CD4-positive, alpha-beta T cell treated with Interferon alpha-2 for 1 hour (primary cell): Measurements from ENCODE around the gene WNT6.

Experiments
- DNase-seq, 2 donors: peaks; one replicate each; pipeline ENCODE4 v3.0.0-alpha.2; 2020 to 2022

The WNT6 gene

GRCh38 chr2:218895326-218895725 lies 35.7 kb downstream of the WNT6 start:
- DNase-seq: no peak

- DNase-seq: no peak
Observed at GRCh38 chr2:218895759-218896500, 36.3 kb downstream of the WNT6 start.

DNA sequence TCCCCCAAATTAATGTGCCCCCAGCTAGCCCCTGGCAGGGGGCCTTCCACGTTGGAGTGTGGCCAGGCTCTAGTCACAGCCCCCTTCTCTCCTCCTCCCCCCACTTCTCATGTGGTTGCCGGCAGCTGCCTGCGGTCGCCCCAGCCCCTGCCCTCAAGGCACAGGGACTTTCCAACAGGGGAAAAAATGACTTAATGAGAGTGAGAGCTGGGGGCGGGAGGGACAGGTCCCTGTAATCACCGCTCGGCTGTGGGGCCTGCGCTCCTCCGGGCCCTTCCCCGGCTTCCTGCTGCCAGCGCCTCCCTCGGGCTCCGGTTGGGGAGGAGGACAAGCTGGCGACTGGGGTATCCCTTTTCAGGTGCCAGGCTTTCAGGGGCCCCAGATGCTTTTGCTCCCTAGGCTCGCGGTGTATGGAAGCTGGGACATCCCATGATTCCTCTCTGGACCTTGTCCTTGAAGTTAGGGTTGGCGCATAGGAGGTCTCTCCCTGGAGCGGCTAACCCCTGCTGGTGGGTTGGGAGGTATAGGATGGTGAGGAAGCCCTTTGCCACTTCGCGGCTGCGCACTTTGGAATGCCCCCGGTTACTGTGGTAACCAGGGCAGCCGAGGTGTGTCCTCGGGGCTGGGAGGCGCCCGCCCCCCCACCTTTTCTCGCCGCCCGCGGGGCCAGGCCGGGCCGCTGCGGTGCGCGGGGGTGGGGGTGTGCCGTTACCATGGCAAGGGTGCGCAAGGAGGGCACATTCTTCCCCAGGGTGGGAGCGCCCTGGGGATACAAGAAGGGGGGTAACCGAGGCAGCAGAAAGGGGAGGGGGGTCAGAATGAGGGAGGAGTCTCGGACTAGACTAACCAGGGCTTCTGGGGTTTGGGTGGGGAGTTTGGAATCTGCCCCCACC lies 37.1 kb downstream of the WNT6 start:
- DNase-seq: peak; percentile 88 to 91

DNA sequence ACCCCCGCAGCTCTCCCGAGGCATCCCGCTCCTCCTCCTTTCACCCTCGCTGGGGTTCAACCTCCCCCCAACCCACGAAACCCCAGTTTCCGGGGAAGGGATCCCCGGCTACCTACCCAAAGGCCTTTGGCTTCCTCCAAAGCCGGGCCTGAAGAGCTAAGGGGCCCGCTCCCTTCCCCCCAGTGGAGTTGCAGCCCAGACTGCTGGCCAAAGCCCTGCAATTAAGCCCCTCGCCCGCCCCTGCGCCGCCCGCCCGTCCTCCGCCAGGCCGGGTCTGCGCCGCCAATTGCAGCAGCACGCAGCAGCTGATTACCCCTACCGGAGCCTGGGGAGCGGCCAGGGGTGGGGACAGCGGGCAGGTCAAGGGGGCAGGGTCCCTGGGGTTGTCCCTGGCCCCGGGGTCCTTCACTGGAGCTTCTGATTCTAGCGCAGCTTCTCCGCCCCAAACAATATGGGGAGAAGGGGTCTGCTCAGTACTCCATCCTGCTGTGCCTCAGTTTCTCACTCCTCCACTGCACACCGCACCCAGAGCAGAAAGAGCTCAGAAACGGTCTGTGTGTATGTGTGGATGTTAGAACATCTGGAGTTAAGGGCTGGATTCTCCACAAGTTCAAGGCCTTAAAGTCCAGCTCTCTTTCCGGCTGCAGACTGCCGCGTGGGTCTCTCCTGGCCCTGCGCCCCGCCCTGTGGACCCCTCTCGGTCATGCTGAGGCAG lies 37.9 kb downstream of the WNT6 start:
- DNase-seq: no peak

DNA sequence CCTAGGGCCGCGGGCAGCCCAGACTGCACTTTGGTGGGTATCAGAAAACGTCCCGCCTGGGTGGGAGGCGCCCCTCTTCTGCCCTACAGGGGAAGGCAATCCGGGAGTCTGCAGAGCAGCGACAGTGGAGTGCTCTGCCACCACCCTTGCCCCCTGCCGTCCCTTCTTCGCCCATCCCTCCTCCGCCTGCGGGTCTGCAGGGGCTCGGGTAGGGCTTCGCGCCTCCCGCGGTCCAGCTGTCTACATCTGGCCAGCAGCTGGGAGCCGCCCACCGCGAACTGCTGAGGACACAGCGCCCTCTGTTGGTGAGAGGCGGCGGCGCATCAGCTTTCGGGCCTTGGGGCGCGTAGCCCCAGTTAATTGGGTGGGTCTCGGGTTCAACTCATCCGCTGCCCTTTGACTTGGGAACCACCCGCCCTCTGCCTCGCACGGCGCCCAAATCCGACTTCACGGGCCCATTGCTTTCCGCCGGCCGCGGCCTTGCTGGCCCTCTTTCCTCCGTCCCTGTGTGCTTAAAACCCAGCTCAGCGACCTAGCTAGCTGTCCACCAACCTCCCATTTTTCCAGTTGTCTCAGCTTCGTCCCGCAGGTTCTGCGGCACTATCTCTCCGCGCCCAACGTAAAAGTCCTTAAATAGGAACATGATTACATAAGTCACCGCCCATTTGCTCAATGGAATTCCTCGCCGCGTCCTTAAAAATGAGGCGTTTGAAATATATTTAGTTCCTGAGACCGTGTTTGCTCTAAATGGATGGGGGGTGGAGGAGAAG lies 38.7 kb downstream of the WNT6 start:
- peak; percentile 71 to 82 for DNase-seq

DNA sequence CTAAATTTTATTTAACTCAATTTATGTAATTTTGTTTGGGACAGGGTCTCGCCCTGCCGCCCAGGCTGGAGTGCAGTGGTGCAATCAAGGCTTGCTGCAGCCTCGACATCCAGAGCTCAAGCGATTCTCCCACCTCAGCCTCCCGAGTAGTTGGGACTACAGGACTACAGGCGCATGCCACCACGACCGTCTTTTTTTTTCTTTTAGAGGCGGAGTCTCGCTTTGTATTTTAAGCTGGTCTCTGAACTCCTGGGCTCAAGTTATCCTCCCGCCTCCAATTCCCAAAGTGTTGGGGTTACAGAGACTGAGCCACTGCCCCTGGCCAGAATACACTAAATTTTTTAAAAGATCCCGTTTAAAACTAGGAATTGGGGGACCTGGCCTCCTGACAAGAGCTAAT lies 39.5 kb downstream of the WNT6 start:
- DNase-seq: no peak

GRCh38 chr2:218902427-218902826 lies 42.8 kb downstream of the WNT6 start:
- no peak for DNase-seq

DNA sequence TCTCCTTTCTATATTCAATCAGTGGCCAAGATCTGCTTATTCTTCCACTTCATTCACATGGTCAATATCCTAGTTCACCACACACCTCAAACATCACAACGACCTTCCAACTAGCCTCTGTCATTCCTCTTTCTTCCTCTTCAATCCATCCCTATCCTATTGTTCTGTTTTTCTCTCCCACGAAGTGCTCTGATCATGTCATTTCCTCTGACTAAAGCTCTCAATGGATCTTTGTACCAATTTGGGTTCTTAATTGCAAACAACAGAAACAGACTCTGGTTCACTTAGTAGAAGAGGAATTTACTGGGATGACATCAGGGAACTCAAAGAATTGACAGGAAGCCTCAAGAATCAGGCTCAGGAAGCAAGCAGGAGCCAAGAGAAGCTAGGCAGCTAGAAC lies 44.6 kb downstream of the WNT6 start:
- DNase-seq: no peak

- DNase-seq: peak; percentile 90 to 93
Observed at GRCh38 chr2:218908721-218909619, 49.4 kb downstream of the WNT6 start.

GRCh38 chr2:218910741-218911140 lies 51.1 kb downstream of the WNT6 start:
- DNase-seq: no peak

DNA sequence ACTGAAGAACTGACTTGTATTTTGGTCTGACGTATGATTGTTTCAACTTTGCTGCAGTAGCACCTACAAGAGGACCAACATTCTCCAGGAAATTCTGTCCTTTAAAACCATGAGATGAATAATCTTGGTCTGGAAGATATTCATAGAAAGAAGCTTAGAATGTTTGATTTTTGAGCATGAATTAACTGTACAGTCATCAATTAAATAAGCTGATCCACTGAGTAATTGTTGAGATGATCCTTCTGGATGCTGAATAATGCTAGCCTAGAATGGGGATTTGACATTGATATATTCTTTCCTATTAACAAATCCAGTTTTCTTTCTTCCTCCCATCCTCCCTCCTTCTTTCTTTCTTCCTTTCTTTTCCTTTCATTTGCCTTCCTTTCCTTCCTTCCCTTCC lies 60.9 kb downstream of the WNT6 start:
- DNase-seq: no peak
